NOMO-1 (cell line): ENCODE measurements around the gene UCP2.

Experiments
- DNase-seq, 2 experiments: peaks; one replicate each; lab custom pipeline; 2025; ENCODE audit not compliant: unreplicated experiment in 2 of 2; lab: John Stamatoyannopoulos, UW

The UCP2 gene, protein sequence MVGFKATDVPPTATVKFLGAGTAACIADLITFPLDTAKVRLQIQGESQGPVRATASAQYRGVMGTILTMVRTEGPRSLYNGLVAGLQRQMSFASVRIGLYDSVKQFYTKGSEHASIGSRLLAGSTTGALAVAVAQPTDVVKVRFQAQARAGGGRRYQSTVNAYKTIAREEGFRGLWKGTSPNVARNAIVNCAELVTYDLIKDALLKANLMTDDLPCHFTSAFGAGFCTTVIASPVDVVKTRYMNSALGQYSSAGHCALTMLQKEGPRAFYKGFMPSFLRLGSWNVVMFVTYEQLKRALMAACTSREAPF

DNA sequence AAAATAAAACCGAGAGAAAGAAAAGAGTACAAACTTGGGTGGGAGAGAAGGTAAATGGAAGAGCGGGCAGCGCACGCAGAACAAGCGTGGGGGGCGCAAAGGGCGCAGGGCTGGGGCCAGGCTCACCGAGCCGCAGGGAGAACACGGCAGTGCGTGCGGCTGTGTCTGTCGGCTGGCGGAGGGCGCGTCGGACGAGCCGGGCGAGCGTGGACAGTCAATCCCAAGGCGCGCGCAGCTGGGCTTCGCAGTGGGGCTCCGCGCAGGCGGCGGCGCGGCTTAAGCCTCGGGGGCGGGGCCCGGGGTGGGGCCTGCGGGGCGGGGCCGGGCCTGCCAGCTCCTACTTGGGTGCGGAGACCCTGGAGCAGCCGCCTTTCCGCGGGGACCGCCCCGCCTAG lies at the start of gene UCP2:
Gene UCP2, minus strand, starts transcription at position 249 of the 395 bp plus-strand sequence. CDS start 4,465 bp downstream, outside the sequence.
- peak; percentile 81 to 88 for DNase-seq

DNA sequence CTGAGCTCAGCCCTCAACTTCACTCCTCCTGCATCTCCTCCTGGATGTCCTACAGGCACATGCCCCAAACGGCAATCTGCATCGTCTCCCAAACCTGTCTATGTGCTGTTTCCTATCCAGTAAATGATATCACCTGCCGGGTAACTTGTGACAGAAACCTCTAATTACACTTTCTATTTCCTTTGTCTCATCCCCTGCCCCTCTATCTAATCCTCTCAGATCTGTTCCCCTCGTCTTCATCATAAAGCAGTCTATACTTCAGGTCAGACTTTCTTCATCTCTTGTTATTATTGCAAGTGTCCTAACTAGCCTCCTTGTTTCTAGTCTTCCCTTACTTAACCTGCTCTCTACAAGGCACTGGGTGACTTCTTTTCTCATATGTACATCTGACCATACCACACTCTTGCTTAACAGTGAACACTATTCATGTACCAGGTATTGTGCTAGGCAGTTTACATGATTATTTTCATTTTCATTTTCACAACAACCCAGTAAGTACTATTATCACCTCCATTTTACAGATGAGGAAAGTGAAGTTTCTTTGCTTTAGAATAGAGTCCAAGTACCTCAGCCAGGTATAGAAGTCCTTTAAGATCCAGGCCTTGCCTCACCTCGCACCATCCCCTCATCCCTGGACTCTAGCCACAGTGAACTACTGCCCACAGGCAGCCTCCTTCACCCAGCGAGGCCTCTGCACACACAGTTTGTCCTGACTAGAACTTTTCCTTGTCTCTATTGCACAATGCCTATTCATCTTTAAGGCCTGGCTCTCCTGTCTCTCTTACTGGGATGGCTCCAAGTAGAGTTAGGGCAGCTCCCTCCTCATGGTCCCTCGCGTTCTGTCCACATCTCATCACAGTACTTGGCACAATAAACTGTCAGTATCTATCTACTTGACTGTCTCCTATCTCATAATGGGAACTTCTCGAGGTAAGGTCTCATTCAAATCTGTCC lies 48.4 kb upstream of the UCP2 start:
- DNase-seq: no peak

DNA sequence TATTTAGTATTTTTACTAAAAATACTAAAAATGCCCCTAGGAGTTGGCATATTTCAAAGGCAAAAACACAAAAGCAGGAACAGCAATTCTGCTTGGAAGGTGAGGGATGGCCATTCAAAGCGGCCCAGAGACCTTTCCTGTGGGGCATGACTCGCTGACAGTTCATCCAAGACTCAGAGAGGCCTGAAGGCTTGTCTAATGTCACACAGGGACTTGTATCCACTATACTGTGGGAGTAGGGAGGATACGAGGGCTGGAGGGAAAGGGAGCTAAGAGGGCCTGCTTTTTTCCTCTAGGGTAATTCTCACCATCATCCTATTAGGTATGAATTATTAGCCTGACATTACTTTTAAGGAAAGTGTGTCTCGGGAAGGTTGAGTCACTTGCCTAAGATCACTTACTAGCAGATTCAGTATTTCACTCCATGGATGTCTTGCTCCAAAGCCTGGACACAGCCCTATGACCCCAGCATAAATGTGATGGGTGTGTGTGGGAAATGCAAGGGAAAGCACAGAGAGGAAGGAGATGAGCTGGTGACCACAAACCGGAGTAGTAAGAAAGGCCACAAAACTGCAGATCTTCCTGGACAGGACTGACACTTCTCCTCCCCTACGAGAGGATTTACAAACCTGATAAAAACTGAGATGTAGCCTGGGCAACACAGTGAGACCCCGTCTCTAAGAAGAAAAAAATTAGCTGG lies 43.0 kb upstream of the UCP2 start:
- DNase-seq: peak in 1 of 2 experiments; percentile 39

DNA sequence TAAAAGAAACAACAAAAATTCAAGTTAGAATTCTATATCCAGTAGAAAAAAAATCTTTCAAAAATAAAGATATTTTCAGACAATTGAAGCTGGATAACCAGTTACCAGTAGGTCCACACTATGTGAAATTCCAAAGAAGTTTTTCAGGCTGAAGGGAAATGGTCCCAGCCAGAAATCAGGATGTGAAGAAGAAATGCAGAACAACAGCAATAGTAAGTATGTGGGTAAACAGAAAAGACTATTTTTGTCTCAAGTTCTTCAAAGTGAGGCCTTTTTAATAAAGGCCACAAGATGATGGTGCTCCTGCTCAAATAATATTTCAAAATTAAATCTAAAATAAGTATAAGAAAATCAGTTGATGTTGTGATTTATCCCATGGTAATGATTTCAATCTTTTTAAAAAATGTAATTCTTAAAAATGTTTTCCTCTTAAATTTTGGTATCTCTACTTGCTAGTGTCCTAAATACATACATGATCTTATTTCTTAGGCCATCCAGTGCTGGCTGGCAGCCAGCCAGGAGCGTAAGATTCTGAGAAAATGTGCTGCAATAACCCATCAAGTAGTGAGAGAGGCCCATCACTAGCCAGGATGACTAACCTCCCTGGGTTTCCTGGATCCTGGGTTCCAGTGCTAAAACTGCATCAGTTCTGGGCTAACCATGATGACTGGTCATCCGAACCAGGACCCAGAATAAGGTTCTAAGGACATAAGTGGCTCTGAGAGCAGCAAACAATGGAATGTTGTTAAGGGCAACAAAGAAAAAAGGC lies 41.8 kb upstream of the UCP2 start:
- peak; percentile 9 to 45 for DNase-seq

DNA sequence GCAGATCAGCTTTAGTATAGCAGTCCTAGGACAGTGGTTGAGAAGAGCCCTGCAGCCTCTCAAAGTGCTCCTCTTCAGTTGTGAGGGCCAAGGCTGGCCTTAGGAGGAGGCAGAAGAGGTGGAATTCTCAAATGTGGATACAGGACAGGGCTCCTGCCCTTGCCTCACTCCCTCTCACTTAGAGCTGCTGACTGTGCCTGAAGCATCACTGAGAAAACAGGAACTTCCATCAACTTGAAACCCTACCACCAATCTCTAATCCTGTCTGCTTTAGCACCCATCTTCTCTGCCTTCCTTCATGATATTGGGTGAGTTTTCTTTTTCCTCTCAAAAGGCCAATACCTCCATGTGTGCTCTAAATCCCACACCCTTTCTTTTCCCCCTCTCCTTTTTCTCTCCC lies 40.6 kb upstream of the UCP2 start:
- DNase-seq: peak; percentile 22 to 61

DNA sequence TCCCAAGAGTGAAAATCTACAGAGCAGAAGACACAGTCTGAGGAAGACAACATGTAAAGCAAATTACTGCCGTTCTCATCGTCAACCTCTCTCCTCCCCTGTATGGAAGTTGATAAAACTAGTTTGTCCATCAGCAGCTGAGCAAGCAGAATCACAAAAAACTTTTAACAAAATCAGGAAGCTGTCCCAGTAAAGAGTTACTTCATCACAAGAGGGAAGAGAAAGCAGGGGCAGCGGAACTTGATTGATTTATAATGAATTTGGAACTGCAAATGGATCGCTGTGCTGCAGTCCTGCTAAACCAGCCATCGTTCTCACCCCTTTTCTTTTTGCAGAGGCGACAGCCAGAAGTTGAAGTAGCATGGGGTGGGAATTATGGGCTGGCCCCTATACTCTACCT lies 39.9 kb upstream of the UCP2 start:
- peak; percentile 81 to 85 for DNase-seq

DNA sequence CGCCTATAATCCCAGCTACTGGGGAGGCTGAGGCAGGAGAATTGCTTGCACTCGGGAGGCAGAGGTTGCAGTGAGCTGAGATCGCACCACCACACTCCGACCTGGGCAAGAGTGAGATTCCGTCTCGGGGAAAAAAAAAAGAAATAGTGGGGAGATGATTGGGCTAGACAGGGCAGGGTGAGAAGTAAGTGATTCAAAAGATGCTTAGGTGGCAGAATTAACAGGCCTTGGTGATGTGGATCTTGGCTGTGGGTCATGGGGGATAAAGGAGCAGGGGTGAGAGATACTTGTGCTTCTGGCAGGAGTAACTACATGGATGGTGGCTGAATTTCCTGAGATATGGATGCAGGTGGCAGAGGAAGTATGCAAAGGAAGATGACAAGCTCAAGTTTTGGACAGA lies 39.4 kb upstream of the UCP2 start:
- DNase-seq: no peak

DNA sequence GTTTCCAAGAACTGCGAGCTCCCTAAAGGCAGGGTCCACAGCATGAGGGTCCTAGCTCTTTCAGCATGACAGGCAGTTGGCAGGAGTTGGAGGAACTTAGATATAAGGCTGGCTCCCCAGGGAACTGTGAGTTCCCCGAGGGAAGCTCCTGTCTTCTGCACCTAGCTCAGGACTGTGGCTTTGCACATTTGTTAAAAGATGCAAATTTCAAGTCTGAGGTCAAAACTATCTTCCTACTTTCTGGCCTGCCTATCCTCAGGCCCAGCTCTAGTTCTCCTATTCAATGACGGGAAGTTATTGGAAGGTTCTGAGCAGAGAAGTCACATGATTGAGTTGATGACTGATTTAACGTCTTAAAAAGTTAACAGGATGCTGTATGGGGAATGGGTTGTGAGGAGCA lies 37.9 kb upstream of the UCP2 start:
- peak; percentile 49 to 62 for DNase-seq

DNA sequence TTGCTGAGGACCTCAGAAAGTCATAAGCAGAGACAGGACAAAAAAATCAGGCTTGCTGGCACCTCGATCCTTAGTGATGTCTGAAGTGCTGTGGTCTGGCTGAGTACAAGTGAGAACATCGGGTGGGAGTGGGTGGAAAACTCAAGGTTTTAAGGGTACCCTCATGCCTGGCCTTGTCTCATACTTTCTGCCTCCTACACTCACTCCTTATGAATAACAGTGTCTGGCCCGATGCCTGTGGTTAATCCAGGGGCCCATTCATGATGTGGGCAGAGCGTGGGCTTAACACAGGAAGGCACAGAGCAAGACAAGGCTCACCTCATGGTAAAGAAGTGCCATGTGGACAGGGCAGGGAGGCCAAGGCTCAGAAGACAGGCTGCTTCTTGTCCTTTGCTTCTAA lies 37.2 kb upstream of the UCP2 start:
- no peak for DNase-seq

DNA sequence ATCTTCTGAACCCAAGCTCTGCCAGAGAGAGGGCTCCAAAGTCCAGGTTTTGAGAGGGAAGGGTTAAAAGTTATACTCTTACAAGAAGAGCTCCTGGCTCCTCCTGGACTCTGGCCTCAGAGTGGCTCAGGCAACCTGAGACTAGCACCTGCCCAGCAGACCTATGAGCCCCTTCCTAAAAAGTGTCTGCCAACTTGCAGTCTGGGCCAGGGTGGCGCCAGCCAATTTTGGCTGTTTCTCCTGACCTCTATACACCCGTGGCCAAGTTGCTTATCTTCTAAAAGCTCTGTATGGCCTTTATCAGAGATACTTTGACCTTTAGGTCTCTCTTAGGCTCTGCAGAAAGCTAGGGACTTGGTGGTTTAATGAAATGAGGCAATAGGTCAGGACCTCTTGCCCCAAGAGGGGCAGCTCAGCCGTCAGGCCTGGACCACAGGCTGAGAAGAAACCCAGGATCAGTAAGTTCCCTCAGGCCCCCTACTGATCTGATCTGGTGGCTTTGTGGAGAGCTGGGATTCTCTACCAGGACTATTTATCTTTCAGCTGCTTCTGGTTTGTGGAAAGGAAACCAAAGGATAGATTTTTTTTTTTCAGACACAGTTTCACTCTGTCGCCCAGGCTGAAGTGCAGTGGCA lies 36.6 kb upstream of the UCP2 start:
- no peak for DNase-seq

DNA sequence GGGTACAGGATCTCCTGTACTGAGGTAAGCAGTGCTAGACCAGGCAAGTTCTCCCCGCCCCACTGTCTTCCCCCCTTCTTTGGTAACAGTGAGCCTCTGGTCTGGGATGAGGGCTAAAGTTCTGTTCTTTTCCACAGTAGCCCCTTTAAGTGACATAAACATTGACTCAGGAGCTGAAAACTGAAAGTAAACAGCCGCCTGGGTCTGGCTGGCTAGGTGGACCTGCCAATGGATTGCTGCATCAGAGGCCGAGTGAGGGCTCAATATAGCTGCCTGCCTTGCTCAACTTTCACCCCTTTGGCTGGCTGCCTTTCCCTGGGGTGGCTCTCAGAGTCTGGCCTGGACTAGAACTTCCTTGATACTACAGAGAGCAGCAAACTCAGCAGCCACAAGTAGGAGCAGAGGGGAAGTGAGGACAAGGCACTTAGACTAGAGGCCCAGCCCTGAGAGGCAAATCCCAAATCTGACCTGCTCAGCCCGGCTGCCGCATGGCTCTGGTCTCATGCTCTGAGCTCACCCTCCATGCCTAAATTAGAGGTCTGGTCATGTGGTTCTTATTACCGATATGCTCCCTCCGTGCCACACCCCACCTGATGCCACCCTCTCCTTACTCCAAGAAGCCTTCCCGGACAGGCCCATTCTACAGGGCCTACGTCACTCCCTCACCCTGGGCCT lies 35.8 kb upstream of the UCP2 start:
- DNase-seq: peak; percentile 90 to 96

DNA sequence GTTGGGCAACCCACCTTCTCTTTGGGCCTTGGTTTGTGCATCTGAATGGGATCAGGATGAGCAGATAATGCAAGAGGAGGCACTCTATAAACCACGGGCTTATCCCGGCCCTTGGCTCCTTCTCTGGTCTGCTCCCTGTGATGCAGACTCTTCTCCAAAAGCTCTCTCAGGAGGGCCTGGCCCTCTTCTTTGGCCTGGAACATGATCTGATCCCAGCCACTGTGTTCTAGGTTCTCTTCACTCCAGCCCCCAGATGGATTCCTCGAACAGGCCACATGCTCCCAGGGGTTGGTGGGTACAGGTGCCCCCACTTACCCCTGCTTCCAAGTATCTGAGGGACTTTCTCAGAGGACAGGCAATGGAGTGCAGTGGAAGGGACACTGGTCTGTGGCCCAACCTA lies 35.0 kb upstream of the UCP2 start:
- no peak for DNase-seq

DNA sequence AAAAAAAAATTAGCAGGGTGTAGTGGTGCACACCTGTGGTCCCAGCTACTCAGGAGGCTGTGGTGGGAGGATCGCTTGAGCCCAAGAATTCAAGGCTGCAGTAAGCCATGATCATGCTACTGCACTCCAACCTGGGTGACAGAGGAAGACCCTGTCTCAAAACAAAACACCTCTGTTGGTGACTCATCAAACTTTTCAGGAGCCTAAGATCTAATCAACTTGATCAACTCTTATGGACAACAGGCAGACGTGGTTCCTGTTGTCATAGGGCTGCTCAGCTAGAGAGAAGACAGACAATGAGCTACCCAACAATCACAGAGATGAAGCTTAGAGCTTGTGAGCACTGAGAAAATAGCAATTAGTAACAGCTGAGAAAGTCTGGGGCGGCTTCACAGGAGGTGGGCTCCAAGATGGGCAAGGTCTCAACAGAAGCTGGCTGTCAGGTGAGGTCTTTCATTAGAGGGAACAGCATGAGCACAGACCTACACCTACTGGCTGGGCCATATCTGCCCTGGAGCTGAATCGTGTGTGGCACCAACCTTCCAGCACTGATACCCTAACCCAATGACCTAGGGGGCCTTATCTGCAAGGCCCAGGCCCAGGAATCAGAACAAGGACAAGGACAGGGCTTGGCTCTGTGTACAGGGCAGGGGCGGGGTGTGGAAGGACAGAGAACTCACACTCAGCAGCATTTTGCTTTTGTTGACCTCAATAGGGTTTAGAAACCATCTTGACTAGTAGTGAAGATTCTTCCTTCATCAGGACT lies 33.5 kb upstream of the UCP2 start:
- DNase-seq: no peak

DNA sequence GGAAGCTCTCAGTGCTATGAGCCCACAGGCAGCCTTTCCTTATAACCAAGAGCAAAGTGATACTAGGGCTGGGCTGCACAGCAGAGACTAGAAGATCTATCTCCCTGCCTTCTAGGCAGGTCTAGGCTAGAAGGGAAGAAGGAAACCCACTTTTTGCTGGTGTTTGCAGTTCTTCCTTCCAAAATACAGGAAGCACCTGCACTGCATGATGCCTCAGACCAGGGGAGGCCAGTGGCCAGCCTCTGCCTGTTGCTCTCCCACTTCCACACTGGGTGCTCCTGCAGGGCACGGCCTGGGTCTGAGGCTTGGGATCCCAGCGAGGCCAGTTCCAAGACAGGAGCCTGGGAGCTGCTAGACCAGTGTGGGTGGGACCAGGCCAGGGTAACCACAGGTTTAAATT lies 32.2 kb upstream of the UCP2 start:
- DNase-seq: no peak

DNA sequence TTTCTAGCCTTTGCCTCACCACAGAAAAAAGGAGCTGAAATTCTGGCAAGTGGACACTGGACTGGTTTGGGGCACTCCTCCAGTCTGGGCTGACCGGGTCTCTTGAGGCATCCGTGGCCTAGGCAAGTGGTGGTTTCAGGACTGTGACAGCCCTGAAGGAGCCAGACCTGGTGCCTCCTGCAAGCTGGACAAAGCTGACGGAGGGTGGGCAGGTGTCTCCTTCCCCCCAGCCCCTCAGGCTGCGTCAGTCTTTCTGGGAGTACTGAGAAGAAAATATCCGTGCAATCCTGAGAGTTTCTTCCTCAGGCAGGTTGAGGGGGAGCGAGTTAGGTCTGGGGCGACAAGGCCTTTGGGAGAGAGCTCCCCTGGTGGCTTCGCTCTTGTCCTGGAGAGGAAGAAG lies 30.5 kb upstream of the UCP2 start:
- DNase-seq: no peak

DNA sequence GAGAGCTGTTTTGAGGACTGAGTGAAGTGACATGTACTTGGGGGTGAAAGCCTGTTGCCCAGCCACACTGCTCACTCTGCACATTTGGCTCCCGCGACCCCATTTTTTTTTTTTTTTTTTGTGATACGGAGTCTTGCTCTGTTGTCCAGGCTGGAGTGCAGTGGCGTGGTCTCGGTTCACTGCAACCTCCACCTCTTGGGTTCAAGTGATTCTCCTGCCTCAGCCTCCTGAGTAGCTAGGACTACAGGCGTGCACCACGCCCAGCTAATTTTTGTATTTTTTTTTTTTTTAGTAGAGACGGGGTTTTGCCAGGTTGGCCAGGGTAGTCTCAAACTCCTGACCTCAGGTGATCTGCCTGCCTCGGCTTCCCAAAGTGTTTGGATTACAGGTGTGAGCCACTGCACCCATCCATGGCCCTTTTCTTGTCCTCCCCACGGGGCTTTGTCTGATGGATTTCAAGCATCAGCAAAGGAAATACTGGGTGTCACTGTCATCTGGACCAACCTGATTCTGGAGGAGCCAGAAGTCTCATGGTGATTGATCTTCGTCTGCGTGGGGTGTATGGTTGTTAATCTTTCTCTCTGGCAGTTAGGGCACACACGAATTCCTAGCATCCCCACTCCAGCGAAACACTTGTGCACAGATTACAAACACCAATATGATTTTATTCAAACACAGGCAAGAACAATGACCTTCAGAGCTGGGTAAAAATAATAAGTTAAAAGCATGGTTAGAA lies 29.6 kb upstream of the UCP2 start:
- no peak for DNase-seq

DNA sequence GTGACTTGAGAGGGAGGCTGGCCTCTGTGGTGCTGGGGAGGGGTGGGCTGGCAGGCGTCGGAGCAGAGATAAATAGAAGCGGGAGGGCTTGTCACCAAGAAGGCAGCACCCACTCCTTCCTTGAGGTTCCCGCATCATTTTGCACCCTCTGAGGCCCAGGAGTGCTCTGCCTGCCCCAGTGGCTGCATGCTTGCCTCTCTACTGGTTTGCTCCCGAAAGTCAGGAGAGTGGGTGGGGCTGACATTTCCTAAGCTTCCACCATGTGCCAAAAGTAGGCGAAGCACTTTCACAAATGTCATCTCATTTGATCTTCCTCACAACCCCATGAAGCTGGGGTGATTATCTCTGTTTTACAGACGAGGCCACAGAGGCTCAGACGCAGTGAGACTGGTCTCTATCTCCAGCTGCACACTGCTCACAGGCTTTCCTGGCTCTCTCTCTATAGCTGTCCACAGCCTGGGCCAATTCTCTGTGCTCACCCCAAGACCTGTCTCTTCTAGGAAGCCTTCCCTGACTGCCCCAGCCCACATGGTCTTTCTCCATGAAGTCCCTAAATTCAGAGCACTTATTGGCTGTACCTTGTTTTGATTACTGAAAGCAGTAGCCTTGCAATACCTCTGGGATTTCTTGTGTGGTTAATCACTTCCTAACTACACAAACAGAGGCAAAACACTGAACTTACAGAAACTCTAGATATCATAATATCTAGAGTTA lies 28.9 kb upstream of the UCP2 start:
- no peak for DNase-seq
